GM18511 (cell line): ENCODE data around the gene FARP1.
A peak's percentile ranks its signal among the peaks of the same experiment; 100 is the strongest.
"Not testable (repeated sequence)": the region's sequence is repeated elsewhere in the genome, so short reads cannot be mapped to it uniquely, and the experiment has no call there.

Experiments
- ATAC-seq: cut with Tn5 transposase; IDR thresholded peaks from one replicate; pipeline ENCODE4 v1.9.1; 2021; ENCODE audit warnings: mild to moderate bottlenecking, moderate library complexity; ENCODE audit not compliant: unreplicated experiment

The FARP1 gene

DNA sequence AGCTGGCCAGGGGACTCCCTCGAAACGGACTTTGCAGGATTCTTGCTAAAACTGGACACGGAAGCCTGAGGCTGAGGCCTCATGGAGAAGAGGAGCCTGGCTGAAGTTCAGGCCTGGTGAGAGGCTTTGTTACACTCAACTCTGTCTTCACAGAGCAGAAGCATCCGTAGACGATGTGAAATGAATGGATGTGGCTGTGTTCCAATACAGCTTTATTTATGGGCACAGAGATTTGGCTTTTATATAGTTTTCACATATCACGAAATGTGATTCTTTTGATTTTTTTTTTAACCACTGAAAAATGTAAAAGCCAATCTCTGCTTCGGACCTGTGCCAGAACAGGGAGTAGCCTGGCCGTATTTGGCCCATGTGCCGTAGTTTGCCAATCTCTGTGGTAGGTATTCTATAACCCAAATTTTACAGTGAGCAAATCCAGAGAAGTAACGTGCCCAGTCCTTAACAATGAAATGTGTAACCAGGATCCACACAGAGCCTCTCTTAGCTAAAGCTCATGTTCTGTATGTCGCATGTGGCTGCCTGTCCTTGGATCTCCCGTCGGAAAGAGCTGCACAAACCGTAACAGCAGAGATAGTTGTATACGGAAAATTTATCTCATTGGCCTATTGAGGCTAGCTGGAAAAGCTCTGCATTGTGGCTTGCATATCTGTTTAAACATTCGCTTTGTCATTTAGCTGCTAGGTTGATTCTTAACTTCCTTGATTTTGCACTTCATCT, 205.7 kb downstream of the FARP1 start:
- no peak for ATAC-seq

DNA sequence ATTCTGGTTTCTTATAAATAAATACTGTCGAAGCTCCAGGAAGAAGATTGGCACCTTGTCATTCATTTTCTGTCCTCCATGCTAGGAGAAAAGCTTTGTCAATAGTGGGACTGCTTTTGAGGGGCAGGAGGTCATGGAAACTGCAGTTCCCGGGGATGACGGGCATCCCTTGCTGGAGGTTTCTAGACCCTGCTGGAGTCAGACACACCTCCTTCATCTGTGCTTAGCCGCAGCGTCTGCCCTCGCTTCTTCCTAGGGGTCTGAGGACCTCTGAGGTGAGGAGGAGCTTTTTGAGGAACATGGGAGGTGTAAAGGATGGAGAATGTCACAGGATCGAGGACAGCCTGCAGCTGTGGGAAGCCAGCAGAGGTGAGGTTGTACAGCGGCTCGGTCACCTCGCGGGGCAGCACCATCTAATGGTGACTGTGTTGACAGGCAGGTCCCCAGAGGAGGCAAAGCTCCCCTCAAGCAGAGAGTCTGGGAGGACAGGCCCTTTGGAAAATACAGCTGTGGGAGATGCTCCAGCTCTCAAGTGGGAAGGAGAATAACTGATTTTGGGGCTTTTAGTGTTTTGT, 206.9 kb downstream of the FARP1 start:
- peak; percentile 67 for ATAC-seq

DNA sequence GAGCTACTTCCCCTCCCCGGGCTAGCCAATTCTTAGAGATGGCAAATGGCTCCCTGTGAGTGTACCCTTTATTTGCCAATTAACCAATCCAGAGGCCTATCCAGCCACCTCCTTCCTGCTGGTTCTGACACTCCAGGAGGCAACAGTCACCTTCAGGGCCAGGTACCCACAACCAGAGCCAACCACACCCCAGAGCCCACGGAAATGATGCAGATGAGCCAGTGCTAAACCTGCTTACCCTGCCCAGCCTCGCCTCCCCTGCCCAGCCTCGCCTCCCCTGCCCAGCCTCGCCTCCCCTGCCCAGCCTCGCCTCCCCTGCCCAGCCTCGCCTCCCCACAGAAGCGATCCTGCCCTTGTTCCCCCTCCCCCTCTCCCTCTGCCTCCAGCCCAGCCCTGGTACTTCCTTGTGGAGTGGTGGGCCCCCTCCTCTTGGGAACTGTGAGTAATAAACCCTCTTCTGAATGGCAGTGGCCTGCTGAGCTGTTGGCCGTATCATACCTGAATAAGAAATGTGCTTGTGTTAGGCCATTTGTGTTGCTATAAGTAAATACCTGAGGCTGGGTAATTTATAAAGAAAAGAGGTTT, 207.9 kb downstream of the FARP1 start:
- ATAC-seq, result no peak

DNA sequence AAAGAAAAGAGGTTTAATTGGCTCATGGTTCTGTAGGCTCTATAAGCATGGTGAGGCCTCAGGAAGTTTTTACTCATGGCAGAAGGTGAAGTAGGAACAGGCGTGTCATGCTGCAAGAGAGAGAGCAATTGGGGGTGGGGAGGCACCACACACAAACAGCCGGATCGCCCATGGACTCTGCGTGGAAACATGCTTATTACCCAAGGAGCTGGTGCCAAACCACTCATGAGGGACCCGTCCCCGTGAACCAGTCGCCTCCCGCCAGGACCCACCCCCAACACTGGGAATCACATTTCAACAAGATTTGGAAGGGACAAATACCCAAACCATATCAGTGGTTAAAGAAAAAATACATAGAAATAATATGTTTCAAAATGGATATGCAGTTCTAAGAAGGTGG, 208.7 kb downstream of the FARP1 start:
- ATAC-seq, result no peak

DNA sequence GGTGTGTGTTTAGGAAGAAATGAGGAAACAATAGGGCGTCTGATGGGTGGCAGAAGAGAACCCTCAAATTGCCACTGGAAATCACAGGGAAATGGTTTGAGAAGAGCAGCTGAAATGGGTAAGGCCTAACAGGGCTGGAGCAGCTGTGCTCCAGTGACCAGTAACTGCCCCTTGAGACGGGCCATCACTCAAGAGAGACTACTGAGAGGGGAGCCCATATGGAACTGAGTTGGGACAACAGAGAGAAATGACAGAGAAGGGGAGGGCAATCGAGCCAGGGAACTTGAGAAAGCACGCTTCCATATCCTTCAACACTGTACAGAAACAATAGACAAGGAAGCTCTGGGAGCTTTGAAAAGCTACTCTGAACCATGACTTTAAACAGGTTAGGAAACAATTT, 209.3 kb downstream of the FARP1 start:
- ATAC-seq, result no peak

DNA sequence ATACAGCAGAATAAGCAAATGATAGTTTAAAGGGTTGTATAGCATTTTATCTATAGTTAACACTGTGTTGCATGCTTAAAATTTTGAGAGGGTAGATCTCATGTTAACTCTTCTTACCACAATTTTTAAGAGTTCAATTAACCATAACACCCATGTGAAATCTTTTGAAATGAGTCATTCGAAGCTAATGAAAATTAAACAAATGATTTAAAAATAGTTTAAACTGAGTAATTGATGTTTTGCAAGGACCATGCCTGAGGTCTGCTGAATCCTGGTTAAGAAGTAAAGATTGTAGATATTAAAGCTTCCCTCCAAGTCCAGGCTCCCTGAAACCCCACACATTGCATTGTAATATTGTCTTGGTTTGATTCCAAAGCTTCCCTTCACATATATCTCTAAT, 210.9 kb downstream of the FARP1 start:
- ATAC-seq, result no peak

DNA sequence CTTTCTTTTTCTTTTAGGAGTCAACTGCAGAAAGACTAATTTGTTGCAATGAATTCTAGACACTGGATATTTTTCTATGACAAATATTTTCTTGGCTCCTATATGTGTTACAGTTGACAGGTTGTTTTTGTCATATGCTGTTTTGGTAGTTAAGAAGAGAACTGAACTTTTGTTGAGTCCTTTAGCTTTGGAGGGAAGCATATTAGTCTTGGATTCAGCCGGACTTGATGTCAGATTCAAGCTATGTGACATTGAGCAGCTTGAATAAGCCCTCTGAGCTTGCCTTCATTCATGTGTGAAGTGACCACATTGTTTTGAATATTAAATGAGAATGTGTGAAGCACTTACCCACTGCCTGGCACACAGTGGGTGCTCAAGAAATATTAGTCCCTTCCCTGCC, 216.0 kb downstream of the FARP1 start:
- no peak for ATAC-seq

DNA sequence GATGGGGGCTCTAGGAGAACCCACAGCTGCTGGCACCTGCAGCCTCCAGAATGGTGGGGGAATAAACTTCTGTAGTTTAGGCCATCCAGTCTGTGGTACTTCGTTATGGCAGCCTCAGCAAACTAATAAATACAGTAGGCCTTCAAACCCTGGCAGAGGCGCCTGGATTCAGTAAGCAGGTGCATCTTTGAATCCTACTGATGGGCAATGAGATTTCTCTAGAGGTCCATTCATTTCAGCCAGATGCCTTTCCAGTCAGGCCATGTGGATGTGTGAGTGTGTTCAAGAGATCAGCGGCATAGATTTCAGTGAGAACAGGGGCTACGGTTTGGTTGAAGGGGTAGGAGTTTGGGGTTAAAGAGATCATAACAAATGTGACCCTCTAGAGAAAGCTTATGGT, 217.7 kb downstream of the FARP1 start:
- no peak for ATAC-seq

DNA sequence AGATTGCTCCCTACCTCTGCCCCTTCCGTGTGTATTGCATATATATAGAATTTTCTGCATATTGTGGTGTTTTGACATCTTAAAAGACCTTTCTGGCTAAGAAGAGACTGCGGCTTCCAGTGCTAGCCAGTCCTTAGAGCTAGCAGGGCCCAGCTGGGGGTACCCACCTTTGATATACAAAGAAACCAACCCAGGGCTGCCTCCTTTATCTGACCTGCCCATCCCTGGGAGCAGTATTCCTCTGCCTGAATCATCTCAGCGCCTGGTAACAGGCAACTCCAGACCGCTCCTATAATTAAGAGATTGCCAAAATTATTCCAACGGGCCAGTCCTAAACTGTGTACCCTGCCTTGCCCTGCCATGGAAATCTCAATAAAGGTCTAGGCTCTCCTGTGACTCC, 220.4 kb downstream of the FARP1 start:
- no peak for ATAC-seq

DNA sequence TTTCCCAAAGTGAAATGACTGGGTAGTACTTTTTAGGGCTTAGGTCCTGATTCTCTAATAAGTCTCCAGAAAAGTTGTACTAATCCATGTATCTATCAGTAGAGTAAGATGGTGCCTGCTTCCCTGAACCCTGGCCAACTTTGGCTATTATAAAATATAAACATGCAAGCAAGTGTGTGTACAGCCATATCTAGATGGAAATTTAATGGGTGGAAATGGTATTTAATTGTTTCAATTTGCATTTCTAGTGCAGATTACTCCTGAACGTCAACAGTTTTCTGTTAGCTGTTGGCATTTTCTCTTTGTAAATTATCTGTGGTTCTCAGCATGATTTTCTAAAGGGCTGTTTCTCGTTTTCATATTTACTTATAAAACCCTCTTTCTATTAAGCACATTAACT, 221.3 kb downstream of the FARP1 start:
- ATAC-seq, result no peak

DNA sequence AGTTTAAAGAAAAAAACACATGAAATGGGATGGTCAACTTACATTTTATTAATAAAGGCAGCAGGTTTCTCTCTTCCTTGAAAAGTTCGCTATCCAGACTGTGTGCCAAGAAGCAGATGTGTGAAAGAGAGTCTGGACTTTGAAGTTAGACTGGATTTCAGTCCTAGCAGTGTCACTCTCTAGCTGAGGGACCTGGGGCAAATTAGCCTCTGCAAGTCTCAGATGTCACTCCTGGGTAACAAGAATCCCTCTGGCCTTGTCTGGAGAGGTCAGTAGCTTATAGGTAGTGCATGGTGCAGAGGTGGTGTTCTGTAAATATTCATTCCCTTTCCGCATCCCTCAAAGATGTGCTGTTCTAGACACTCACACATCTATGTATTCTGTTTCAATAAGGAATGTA, 221.8 kb downstream of the FARP1 start:
- ATAC-seq, result no peak

DNA sequence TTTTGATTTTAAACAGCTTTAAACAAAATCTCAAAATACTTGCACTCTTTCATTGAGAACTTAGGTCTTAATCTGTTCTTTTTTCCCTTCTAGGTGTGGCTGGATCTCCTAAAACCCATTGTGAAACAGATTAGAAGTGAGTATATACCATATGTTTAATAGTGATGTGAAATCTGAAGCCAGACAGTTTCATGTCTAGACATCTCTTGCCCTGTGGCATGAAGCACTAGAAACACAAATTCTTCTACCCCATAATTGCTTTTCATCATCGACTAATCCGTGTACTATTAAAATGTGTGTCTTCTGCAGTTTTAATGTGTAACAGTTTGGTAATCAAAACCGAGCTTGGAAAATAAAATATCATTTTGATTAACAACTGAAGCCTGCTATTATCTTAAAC, 222.4 kb downstream of the FARP1 start:
- ATAC-seq, result no peak

DNA sequence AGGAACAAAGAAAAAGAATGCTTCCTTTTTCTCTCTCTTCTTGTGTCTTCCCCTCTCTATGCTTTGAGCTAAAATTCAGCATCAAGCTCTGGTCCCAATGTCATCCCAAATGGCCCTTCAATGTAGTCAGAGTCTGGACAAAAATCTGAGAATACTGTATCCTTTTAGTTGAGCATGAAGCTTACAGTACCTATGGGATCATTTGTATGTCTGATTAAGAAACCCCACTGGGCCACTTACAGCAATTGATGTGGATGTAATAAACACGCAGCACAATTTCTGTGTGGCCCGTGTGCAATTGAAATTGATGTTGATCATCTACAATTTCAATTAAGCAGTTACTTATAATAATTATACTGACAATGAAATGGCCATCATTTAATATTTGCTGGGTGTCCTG, 223.1 kb downstream of the FARP1 start:
- ATAC-seq, result no peak

DNA sequence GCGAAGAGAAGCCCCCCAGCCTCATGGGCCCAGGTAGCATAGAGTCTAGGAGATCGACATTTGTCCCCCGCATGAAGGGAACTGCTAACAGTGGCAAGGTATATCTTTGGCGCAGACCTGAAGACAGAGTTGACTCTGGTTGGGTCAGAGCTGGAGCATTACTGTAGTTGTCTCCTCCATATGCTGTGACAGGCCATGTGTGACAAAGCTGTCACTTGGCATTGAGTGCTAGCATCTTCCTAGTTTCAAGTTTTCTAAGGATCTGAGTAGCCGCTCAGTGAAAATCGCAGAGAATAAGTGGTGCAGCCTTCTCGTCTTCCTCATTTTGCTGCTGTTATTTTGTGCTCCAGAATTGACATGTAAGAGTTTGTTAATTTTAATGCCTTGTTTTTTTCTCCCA, 223.5 kb downstream of the FARP1 start:
- ATAC-seq, result no peak

DNA sequence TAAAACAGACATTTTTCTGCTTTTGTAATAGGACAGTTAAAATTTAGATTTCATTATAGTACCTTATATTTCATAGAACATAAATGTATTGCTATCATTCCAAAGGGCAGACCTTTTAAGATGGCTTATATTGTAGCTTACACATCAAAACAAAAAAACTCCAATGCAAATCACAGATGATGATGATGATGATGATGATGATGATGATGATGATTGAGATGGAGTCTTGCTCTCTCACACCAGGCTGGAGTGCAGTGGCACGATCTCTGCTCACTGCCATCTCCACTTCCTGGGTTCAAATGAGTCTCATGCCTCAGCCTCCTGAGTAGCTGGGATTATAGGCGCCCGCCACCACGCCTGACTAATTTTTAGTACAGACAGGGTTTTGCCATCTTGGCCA, 224.1 kb downstream of the FARP1 start:
- no peak for ATAC-seq

DNA sequence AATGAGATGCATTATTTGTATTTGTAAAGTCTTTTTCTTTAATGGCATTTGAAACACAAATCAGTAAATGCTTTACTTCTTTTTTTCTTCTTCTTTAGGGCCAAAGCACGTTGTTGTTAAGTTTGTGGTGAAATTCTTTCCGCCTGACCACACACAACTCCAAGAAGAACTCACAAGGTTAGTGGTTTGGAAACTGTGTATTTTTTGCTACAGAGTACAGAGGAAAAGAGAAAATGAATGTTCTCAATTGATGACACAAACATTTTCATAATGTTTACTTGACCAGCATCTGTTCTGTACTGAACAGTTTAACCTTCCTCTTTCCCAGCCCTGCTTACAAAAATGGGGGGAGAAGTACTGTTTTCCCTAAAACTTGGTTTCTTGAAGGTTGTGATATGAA, 225.1 kb downstream of the FARP1 start:
- no peak for ATAC-seq

DNA sequence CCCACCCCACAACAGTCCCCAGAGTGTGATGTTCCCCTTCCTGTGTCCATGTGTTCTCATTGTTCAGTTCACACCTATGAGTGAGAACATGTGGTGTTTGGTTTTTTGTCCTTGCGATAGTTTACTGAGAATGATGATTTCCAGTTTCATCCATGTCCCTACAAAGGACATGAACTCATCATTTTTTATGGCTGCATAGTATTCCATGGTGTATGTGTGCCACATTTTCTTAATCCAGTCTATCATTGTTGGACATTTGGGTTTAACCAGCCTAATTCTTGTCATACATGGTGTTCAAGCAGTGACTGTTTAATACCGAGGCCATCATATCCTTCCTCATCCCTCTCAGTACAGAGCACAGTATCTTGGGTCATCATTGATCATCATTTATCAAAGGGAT, 226.6 kb downstream of the FARP1 start:
- not testable (repeated sequence) for ATAC-seq

DNA sequence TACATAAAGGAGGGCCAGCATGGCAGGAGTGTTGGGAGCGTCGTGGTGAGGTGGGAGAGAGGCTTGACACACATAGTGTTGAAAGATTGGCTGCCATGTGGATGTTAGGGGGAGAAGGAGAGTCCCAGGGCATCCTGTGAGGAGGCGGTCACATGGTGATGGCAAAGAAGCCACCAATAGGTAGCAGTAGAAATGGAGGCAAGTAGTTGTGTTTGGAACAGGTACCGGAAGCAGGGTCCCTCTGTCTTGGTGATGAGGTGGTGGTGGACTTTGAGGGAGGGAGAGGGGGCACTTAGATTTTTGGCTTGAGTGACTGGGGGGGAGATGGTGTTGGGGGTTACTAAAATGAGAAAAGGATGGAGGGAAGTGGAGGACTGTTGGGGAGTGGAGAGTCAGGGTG, 227.4 kb downstream of the FARP1 start:
- no peak for ATAC-seq

DNA sequence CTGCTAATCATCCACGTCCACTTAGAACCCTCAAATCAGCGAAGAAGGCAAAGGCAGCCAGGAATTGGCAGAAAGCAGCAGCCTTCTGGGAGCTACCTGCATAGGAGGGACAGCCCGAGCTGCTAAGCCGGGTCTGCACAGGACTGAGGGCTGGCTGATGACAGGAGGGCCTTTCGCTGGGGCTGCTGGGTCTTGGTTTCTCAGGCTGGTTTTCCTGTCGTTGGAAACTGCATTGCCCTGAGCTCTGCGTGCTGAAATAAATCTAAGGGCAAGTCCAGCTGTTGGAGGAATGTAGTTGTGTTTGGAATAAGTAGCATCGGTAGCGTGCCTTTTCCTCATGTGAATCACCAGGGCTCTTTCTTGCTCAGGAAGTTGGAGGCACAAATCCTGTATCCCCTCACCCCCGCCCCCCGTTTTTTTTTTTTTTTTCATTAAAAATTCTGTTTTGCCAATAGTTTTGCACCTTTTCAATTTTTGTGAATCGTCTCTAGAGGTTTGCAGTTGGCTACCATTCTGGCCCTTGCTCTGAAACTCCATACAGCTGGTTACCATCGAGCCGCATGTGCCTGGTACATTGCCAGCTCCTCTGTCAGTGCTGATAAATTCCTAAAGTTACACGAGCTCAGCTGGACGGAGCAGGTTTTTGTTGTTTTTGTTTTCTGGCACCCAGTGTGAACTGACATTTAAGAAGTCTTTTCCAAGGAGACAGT, 228.1 kb downstream of the FARP1 start:
- no peak for ATAC-seq

DNA sequence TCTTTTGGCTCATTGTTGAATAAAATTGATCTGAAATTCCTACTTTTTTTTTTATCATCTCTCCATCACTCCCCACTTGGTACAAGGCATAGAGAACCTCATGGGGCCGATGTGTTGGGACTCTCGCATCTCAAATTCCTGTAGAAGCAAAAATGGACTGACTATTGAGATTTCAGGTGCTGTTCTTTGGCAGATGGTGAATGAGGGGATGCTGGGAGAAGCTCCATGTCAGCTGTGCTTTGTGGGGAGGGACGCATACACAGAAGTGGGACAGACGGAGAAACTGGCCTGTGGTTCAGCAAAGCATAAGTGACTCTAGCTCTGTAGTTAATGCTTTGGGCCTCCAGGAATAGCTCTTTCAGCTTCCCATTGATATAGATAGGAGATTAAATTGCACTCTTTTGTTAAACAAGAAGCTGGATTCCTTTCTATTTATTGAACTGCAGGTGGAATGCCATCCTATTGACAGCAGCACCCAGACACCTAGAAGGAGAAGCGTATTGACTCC, 228.7 kb downstream of the FARP1 start:
- ATAC-seq, result no peak

DNA sequence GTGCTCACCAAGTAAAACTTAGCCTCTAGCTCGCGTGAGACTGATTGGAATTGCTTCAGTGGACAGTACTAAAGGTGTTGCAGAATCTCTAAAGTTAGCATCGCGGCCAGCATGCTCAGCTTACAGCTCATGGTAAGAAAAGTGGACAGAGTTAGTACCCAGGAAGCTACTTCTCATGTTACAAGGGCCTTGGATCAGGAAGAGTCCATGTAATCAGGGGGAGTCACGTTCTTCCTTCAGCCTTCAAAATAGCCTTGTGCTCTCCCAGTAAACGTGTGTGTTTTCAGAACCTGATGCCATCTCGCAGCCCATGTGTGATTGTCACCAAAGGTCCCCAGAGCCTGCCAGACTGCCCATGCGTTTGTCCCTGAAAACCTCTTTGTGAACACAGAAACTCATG, 230.0 kb downstream of the FARP1 start:
- no peak for ATAC-seq

DNA sequence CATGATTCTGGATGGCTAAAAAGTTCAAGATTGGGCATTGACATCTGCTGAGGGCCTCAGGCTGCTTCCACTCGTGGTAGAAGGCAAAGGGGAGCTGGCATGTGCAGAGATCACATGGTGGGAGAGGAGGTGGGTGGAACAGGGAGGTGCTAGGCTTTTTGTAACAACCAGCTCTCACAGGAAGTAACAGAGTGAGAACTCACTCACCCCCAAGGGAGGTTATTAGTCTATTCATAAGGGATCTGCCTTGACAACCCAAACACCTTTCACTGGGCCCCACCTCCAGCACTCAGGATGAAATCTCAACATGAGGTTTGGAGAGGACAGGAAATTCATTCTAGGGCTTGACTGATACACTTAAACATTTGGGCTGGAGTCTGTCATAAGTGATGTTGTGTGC, 231.9 kb downstream of the FARP1 start:
- ATAC-seq, result no peak
